ENCODE results near the gene TTLL11.

The TTLL11 gene

GRCh38 chr9:121963528-121963995, 129.5 kb downstream of the TTLL11 start:
- no peaks in the 10 kb centered on the region for H3K4me1 ChIP-seq
- H3K9ac ChIP-seq: no peak overlapping the region
- no peak overlapping the region for H3K4me3 ChIP-seq (ENCODE audit: low read depth, low read length)
- H3K27ac ChIP-seq: no peak overlapping the region
- no peak overlapping the region for H2AFZ ChIP-seq
- no peaks in the 10 kb centered on the region for H3K27me3 ChIP-seq (ENCODE audit: control insufficient read depth, insufficient read depth, low read length)
- no peak overlapping the region for H3K4me2 ChIP-seq (ENCODE audit: low read length)
- no peaks in the 10 kb centered on the region for H3K9me3 ChIP-seq (ENCODE audit: control insufficient read depth, low read length)
- no peaks in the 10 kb centered on the region for H3K79me2 ChIP-seq
- no peak for TF ChIP-seq CTCF (IDR thresholded peaks at IDR 0.05)
- no peaks in the 10 kb centered on the region for H3K36me3 ChIP-seq (ENCODE audit: control insufficient read depth, insufficient read depth, low read length)

GRCh38 chr9:121962421-121962820, 130.7 kb downstream of the TTLL11 start:
- no peak overlapping the region for H2AFZ ChIP-seq
- no peaks in the 10 kb centered on the region for H3K27me3 ChIP-seq (ENCODE audit: control insufficient read depth, insufficient read depth, low read length)
- no peaks in the 10 kb centered on the region for H3K4me1 ChIP-seq
- no peak for TF ChIP-seq CTCF (IDR thresholded peaks at IDR 0.05)
- no peaks in the 10 kb centered on the region for H3K9me3 ChIP-seq (ENCODE audit: control insufficient read depth, low read length)
- H3K9ac ChIP-seq: no peak overlapping the region
- H3K4me2 ChIP-seq (ENCODE audit: low read length): no peak overlapping the region
- no peaks in the 10 kb centered on the region for H3K79me2 ChIP-seq
- H3K27ac ChIP-seq: no peak overlapping the region
- H3K4me3 ChIP-seq (ENCODE audit: low read depth, low read length): no peak overlapping the region
- H3K36me3 ChIP-seq (ENCODE audit: control insufficient read depth, insufficient read depth, low read length): no peaks in the 10 kb centered on the region

GRCh38 chr9:121960665-121961064, 132.4 kb downstream of the TTLL11 start:
- no peaks in the 10 kb centered on the region for H3K79me2 ChIP-seq
- no peak overlapping the region for H3K9ac ChIP-seq
- H3K27ac ChIP-seq: no peak overlapping the region
- TF ChIP-seq CTCF (IDR thresholded peaks at IDR 0.05): no peak
- no peak overlapping the region for H3K4me2 ChIP-seq (ENCODE audit: low read length)
- no peaks in the 10 kb centered on the region for H3K27me3 ChIP-seq (ENCODE audit: control insufficient read depth, insufficient read depth, low read length)
- no peak overlapping the region for H2AFZ ChIP-seq
- H3K4me1 ChIP-seq: no peaks in the 10 kb centered on the region
- H3K36me3 ChIP-seq (ENCODE audit: control insufficient read depth, insufficient read depth, low read length): no peaks in the 10 kb centered on the region
- no peak overlapping the region for H3K4me3 ChIP-seq (ENCODE audit: low read depth, low read length)
- H3K9me3 ChIP-seq (ENCODE audit: control insufficient read depth, low read length): no peaks in the 10 kb centered on the region

GRCh38 chr9:121958530-121958929, 134.6 kb downstream of the TTLL11 start:
- Histone ChIP-seq H3K27me3 (ENCODE audit: control insufficient read depth, insufficient read depth, low read length) (no peaks in the 10 kb centered on the region), H3K9me3 (ENCODE audit: control insufficient read depth, low read length) (no peaks in the 10 kb centered on the region), H3K27ac (no peak overlapping the region), H3K4me2 (ENCODE audit: low read length) (no peak overlapping the region), H3K4me1 (no peaks in the 10 kb centered on the region), H3K9ac (no peak overlapping the region), H3K4me3 (ENCODE audit: low read depth, low read length) (no peak overlapping the region), H2AFZ (no peak overlapping the region), H3K36me3 (ENCODE audit: control insufficient read depth, insufficient read depth, low read length) (no peaks in the 10 kb centered on the region), H3K79me2 (no peaks in the 10 kb centered on the region)
- TF ChIP-seq CTCF (IDR thresholded peaks at IDR 0.05): no peak

- Histone ChIP-seq H3K9me3 (ENCODE audit: control insufficient read depth, low read length) (no peaks in the 10 kb centered on the region), H3K36me3 (ENCODE audit: control insufficient read depth, insufficient read depth, low read length) (no peaks in the 10 kb centered on the region), H3K4me3 (ENCODE audit: low read depth, low read length) (no peak overlapping the region), H3K27me3 (ENCODE audit: control insufficient read depth, insufficient read depth, low read length) (no peaks in the 10 kb centered on the region), H3K79me2 (no peaks in the 10 kb centered on the region), H2AFZ (no peak overlapping the region), H3K9ac (no peak overlapping the region), H3K4me2 (ENCODE audit: low read length) (no peak overlapping the region), H3K27ac (no peak overlapping the region), H3K4me1 (no peaks in the 10 kb centered on the region)
- TF ChIP-seq CTCF (IDR thresholded peaks at IDR 0.05): no peak
Measured at GRCh38 chr9:121956808-121957207, 136.3 kb downstream of the TTLL11 start.
